OCI-LY3 (cell line): ENCODE results near the gene HBQ1.

Source experiments
- EZH2phosphoT487 ChIP-seq: fragments of 200-600 bp; shearing (Covaris generic); IDR thresholded peaks from 2 replicates; pipeline ENCODE4 v1.6.1; 2018; ENCODE audit warnings: antibody characterized with exemption, mixed run types, low read depth
- TF ChIP-seq, protein P1 (sequence below): fragments of 200-600, 300-600 bp; sonication (generic); IDR thresholded peaks from 2 replicates; pipeline ENCODE4 v1.5.1; 2014; ENCODE audit warnings: antibody characterized with exemption, low read length, low read depth

DNA sequence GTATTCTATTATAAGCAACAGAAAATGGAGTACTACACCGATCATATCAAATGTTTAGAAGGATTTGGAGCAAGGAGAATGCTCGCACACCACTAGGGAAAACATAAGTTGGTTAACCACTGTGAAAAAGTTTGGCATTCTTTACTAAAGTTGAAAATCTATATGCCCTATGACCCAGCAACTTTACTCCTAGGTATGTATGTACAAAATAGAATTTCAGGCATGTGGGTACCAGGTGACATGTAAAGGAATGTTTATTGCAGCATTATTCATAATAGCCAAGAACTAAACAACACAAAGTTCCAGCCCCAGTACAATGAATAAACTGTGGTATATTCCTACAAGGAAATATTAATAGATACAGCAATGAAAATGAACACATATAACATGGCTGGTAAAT, 33.6 kb upstream of the HBQ1 start:
- TF ChIP-seq, protein P1, sequence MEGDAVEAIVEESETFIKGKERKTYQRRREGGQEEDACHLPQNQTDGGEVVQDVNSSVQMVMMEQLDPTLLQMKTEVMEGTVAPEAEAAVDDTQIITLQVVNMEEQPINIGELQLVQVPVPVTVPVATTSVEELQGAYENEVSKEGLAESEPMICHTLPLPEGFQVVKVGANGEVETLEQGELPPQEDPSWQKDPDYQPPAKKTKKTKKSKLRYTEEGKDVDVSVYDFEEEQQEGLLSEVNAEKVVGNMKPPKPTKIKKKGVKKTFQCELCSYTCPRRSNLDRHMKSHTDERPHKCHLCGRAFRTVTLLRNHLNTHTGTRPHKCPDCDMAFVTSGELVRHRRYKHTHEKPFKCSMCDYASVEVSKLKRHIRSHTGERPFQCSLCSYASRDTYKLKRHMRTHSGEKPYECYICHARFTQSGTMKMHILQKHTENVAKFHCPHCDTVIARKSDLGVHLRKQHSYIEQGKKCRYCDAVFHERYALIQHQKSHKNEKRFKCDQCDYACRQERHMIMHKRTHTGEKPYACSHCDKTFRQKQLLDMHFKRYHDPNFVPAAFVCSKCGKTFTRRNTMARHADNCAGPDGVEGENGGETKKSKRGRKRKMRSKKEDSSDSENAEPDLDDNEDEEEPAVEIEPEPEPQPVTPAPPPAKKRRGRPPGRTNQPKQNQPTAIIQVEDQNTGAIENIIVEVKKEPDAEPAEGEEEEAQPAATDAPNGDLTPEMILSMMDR: no peak
- no peak for TF ChIP-seq EZH2phosphoT487
